Activated CD4-positive, alpha-beta T cell treated with anti-CD3 and anti-CD28 coated beads, Interleukin-2, amount 50 U/mL, for 24 hours (primary cell): Measurements from ENCODE around the gene P2RX2.

ENCODE experiments used
- DNase-seq, 2 donors: peaks; one replicate each; pipeline ENCODE4 v3.0.0-alpha.2; 2020; ENCODE audit warnings: low read depth in 1 of 2, low spot score in 1 of 2

Gene P2RX2

DNA sequence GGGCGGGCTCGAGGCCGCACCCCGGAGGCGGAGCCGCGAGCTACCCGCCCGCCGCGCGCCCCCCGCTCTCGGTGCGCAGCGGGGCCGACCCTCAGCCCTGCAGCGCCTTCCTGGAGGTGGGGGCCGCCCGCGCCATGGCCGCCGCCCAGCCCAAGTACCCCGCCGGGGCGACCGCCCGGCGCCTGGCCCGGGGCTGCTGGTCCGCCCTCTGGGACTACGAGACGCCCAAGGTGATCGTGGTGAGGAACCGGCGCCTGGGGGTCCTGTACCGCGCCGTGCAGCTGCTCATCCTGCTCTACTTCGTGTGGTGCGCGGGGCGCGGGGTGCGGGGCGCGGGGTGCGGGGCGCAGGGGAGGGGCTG lies at the start of gene P2RX2:
P2RX2 (plus strand) TSS at position 94 of the 361 bp plus-strand sequence; CDS start at position 135, 41 bp downstream.
- no peak for DNase-seq

DNA sequence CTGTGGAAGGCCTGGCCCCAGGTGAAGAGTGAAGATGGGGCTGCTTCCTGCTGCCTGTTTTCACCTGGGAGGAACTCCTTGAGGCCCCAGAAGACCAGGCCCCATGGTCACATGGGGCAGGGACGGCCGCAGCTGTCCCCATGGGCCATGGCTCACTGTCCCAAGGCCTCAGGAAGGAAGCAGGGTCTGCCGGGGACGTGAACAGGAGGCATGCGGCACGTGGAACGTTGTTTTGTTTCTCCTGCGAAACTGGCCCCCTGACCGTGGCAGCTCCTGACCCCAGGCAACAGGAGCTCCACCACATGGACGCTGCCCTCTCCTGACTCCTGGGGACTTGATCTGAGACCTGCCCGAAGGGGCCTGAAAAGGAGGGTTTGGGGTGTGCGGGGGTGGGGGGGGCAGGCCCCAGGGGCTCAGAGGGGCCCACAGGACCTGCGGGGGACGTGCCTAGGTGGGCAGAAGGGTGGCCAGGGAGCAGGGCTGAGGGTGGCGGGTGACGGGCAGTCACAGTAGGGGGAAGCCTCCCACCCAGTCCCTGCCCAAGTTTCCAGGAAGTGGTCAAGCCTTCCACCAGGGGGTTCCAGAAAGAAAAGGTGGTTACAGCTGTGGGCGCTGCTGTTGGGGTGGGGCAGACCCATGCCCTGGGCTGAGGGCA lies 49.6 kb upstream of the P2RX2 start:
- no peak for DNase-seq

DNA sequence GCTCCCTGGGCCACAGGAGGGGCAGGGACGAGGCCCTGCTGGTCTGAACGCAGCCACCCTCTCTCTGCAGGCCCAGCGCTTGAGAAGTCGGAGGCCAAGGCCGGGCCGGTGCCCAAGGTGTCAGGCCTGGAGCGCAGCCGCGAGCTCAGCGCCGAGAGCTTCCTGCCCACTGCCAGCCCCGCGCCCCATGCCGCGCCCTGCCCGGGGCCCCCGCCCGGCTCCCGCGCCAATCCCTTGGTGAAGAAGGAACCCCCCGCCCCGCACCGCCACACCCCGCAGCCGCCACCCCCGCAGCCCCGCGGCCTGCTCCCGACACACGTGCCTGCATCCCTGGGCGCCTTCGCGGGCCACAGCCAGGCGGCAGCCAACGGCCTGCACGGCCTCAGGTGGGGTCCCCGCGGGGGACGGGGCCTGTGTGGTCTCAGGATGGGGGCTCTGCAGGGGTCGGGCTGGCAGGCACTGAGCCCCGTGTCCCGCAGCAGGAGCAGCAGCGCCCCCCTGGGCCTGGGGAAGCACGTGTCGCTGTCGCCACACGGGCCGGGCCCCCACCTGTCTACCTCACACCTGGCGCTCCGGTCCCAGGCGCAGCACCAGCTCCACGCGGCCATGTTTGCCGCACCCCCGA lies 48.6 kb upstream of the P2RX2 start:
- DNase-seq: no peak

DNA sequence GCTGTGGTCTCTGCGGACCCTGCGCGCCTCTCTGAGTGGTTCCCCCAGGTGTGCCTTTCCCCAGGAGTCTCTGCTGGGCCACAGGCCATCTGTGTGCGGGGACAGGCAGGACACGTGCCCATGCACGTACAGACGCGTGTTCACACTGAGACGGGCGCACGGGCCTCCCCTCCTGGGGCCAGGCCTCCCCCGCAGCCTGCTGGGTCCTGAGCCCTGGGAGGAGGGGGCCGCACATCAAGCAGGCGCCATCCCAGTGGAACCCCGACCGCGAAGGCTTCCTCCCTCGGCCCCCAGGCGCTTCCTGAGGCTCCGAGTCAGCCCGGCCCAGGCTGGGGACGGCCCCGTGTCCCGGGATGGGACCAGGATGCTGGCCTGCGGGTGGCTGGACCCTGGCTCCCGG lies 47.9 kb upstream of the P2RX2 start:
- no peak for DNase-seq

DNA sequence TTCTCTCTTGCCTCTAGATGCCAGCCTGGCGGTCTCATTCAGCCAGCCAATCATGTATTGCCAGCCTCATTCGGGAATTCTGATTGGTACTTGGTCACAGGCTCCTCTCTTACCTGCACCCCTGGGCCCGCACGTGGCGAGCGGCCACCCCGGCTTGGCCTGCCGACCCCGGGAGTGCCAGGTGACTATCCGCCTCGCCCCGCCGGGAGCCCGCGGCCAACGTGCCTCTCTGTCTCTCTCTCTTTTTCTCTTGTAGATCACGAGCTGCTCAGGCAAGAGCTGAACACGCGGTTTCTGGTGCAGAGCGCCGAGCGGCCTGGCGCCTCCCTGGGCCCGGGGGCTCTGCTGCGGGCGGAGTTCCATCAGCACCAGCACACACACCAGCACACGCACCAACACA lies 47.5 kb upstream of the P2RX2 start:
- no peak for DNase-seq

DNA sequence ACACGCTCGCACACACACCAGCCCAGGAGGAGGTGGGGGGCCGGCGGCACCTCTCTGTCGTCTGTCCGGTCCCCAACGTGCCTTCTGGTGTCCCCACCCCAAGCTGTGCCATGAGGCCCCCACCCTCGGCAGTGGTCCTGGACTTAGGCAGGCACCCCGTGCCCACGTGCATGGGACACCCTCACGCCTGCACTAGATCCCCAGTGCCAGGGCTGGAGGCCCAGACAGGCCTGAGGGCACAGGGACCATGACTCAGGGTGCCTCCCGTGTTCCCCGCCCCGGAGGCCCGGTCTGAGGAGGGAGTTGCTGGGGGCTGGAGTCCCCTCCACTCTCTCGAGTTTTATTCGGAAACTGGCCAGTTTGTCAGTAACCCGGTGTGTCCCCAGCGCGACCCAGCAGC lies 47.0 kb upstream of the P2RX2 start:
- no peak for DNase-seq

DNA sequence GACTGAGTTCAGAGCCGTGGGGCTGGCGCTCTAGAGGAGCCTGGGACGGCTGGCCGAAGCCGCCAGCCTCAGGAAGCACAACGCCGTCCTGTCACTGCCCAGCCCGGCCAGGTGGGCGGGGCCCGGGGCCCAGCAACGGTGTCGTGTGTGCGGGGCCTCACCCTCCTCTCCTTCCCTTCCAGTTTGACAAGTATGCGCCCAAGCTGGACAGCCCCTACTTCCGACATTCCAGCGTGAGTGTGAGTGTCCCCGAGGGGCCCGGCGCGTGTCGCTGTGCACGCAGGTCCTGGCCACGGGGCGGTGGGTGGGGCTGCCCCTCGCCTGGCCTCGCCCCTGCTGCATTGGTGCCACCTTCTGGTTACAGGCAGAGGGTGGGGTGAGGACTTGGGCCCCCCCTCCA lies 46.5 kb upstream of the P2RX2 start:
- no peak for DNase-seq

DNA sequence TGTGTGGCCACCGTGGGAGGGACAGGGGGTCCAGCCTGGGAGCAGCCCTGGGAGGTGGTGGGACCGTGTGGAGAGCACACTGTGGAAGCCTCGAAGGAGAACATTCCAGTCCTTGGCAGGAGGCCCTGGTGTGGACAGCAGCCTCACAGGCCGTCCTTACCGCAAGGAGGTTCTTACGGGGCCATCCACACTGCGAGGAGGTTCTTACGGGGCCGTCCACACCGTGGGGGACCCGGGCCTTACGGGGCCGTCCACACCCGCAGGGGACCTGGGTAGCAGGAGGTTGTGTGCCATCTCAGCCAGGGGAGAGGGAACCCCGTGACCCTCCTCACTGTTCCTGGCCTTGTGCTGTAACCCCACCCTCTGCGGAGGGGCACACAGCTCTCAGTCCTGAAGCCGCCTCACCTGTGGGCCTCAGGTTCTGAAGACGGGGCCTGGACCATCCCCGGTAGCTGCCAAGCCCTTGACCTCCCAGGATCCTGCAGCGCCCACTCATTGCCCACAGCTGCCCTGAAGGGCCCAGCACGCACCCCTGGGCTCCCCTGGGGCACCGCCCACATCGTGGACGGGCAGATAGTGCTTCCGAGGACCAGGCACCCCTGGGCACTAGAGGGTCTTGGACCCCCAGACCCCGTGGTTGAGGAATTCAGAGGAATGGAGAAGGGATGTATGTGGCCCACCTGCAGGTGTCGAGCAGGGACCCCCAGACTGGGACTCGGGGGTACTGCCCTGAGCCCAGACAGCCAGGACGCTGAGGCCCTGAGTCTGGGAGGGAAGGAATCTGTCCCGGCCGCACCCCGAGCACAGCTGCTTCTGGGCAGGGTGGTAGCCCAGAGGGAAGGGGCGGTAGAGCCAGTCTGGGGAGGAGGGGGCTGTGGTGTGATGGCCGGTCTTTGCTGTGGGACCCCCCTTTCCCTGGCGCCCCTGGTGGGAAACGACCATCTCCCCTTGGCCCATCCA lies 45.5 kb upstream of the P2RX2 start:
- DNase-seq: no peak

DNA sequence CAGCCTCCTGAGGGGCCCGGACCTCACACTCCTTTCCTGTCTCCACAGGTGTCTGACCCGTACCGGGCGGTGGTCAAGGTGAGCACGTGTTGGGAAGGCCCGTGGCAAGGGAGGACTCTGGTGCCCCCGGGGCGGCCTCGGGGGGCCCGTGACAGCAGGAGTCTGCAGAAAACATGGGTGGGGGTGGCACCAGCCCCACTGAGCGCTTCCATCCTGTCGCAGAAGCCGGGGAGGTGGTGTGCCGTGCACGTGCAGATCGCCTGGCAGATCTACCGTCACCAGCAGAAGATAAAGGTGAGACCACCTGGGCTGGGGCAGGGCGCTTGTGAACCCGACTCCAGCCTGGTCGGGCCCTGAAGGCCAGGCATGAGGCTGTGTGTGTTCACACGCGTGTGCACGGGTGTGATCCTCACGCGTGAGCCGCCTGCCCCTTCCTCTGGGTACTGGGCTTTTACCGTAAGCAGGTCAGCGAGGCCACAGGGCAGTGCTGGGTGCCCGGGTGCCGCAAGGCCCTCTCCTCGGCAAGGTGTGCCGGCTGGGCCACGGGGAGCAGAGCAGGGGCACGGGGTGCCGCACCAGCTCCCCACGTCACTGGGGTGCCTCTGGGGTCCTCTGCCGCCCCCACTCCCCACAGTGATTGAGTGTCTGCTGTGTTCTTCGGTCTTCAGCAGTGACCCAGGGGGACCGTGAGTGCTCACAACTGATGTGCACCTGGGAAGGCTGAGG lies 44.1 kb upstream of the P2RX2 start:
- DNase-seq: no peak

DNA sequence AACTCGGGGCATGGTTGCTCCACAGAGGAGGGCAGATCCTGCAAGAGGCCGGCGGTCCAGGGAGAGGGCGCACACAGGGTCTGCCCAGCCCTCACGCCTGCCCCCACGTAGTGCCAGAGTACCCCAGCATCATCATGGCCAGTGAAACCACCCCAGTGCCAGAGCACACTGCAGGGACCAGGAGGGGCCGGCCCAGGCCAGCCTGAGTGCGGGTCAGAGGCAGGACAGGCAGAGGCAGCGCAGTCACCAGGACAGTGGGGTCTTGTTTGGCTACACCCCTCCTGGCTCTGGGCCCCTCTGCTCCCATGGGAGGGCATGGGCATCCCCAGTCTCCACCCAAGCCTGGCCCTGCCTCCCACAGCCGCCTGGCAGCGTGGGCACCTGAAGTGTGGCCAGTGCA lies 42.9 kb upstream of the P2RX2 start:
- DNase-seq: no peak

DNA sequence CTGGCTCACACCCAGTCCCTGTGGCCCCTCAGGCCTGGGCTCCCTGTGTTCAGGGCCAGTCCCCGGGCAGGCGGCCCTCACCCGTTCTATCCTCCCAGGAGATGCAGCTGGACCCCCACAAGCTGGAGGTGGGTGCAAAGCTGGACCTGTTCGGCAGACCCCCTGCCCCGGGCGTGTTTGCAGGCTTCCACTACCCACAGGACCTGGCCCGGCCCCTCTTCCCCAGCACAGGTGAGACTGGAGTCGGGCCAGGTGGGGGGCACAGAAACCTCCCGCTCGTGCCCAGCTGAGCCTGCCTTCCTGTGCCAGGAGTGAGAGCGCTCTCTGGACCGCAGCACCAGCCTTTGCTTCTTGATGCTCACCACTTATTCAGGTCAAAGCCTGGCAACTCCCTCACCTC lies 41.9 kb upstream of the P2RX2 start:
- DNase-seq: no peak

DNA sequence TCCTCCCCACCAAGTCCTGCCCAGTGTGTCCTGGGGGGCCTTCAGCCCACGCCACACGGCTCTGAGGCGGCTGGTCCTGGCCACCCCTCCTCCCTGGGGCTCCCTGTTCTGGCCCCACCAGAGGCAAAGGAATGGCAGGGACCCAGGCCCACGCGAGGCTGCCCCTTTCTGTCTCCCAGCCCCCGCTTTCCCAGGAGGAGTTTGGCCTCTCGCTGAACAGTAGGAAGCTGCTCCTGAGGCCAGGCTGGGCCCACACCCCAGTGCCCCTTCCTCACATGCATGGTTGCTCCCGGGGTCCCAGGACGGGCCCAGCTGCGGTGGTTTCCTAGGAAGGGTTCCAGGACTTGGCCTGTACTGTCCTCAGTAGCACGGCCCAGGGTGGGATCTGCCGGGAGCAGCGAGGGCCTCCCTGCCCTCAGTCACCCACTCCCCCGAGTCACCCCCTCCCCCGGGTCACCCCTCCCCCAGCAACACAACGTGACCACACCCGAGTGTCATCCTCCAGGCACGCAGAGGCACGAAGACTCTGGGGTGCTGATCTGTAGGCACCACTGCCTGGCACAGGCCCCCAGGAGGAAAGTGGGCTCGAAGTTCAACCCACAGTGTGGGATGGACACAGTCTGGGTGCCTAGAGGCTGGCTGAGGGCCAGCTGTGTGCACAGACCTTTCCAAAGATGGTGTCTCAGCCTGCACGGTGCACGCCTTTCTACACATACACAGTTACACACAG lies 41.2 kb upstream of the P2RX2 start:
- no peak for DNase-seq

DNA sequence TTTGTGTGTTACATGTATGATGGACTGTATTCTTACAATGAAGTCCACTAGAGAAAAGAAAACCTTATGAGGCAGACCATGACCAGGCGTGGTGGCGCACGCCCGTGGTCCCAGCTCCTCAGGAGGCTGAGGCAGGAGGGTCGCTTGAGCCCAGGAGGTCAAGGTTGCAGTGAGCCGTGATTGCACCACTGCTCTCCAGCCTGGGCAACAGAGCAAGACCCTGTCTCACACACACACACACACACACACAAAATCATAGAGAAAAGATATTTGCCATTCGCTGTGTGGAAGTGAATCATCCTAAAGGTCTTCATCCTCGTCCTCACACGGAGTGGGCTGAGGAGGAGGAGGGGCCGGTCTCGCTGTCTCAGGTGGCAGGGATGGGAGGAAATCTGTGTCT lies 40.5 kb upstream of the P2RX2 start:
- no peak for DNase-seq

DNA sequence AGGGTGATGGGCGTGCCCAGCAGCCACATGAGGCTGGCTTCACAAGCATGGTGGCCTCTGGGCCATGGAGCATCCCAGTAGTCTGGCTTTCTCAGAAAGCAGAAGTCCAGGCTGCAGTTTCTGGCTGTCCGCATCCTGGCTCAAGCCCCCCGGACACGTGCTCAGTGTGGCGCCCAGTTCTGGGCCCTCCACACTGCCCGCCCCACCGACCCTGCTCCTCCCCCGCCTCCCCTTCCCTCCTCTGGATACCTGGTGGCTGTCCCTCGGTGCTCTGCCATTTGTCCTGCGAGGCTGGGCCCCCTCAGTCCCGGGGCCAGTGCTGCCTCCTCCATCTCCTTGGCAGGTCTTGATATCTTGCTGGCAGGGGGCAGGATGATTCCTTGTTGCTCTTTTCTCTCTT lies 39.8 kb upstream of the P2RX2 start:
- DNase-seq: no peak

DNA sequence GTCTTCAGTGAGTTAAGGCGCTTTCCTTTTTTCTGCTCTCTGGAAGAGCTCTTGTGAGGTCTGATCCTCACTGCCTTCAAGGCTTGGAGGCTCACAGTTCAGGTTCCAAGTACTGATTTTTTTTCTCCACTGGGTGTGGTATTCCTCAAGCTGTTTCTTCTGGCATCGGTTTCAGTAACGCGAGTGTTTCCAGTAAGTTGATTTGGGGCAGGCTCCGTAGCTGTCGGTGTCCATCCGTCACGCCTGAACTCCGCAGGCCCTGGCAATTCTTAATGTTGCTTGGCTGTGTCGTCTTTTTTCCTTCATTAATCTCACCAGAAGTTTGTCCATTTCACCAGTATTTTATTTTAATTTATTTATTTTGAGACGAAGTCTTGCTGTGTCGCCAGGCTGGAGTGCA lies 38.8 kb upstream of the P2RX2 start:
- DNase-seq: no peak

DNA sequence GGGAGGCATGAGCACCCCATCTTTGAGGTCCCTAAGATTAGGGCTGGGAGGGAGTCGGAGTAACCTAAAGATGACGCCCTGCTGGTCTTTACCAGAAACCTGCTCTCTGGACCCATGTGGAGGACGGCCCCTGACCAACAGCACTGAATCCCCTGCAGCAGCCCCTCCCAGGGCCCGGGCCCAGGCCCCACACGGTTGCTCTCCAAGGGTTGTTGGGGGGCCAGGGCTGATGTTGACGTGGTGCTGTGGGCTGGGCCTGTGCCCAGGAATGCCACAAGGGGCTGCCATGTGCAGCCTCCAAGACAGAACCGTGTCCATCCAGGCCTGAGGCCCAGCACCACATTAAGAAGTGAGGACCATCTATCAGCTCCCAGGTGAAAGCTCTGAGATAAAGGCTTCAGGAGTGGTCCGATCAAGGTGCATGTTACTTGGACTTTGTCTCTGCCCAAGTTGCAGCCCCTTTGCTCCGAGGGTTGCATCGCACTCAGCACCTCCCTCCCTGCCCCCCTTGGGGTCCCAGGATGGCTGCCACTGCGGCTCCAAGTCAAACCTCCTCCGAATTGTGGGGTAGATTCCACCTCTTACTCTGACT lies 37.8 kb upstream of the P2RX2 start:
- no peak for DNase-seq

DNA sequence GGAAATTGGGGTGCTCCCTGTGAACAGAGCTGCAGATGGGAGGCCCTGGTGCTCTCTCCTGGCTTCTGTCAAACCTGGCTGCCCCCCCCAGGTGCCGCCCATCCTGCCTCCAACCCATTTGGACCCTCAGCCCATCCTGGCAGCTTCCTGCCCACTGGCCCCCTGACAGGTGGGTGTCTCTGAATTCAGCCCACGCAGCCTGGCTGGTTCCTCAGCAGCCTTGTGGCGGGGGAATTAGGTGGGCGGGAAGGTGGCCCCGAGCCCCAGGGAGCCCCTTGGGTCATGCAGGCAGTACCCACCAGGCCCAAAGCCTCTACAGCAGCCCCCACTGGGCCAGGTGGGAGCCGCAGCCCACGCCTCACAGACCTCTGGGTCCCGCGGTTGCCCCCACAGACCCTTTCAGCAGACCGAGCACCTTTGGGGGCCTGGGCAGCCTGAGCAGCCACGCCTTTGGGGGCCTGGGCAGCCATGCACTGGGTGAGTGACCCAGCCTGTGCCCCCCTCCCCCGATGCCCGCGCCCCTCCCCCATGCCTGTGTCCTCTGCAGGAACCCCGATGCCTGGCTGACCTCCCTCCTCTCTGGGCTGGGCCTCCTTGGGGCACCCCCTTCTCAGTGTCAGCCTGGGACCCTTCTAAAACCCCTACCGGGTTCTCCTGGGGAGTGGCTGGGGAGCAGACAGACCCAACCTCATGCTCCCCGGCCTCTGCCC lies 37.1 kb upstream of the P2RX2 start:
- DNase-seq: no peak

DNA sequence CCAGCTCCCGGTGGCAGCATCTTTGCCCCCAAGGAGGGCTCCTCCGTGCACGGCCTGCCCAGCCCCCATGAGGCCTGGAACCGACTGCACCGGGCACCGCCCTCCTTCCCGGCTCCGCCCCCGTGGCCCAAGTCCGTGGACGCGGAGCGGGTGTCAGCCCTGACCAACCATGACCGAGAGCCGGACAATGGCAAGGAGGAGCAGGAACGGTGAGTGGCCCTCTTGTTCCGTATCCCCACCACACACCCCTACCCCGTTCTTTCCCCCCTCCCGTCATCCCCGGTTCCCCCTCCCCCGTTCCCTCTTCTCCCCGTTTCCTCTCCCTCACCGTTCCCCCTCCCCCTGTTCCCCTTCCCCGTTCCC lies 36.5 kb upstream of the P2RX2 start:
- no peak for DNase-seq

DNA sequence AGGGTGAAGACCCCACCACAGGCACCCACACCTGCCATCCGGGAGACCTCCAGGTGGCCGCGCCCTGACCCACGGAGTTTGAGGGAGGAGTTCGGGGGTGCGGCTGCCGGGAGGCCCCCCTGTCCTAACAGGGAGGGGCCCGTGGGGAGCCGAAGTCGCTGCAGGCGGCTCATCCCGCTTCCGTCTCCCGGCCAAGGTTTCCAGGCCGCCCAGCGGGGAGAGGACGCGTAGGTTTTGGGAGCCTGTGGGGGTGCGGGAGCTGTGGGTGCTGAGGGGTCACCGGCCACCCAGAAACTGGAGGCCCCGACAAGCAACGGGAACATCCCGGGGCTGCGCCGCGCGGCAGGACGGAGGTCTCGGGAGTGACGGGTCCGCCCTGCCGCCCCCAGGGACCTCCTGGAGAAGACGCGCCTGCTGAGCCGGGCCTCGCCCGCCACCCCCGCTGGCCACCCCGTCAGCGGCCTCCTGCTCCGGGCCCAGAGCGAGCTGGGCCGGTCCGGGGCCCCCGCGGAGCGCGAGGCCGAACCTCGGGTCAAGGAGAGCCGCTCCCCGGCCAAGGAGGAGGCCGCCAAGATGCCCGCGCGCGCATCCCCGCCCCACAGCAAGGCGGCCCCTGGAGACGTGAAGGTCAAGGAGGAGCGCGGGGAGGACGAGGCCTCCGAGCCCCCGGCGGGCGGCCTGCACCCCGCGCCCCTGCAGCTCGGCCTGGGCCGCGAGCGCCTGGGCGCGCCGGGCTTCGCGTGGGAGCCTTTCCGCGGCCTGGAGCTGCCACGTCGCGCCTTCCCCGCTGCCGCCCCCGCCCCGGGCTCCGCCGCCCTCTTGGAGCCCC lies 35.8 kb upstream of the P2RX2 start:
- DNase-seq: no peak
